Type B pancreatic cell (in vitro differentiated cells): ENCODE results near the gene ATP2B2. TPM values are rescaled to one million over a fixed set of nuclear protein-coding genes. Genes with fewer than 3 reads are reported as not detected.
"Not testable (repeated sequence)": the region's sequence is repeated elsewhere in the genome, so short reads cannot be mapped to it uniquely, and the experiment has no call there.

ENCODE experiments used
- DNase-seq: peaks from one replicate; pipeline ENCODE4 v3.0.0; 2021; ENCODE audit warnings: mixed read lengths; ENCODE audit not compliant: unreplicated experiment; ENCODE audit errors: extremely low spot score
- H3K27ac Mint-ChIP-seq: 2 replicates; pipeline ENCODE4 v1.8.0; 2021; ENCODE audit warnings: mild to moderate bottlenecking, mixed read lengths
- H3K27me3 Mint-ChIP-seq: 2 replicates; pipeline ENCODE4 v1.8.0; 2021; ENCODE audit warnings: mixed read lengths
- H3K36me3 Mint-ChIP-seq: 2 replicates; pipeline ENCODE4 v1.8.0; 2021; ENCODE audit warnings: mixed read lengths
- H3K4me1 Mint-ChIP-seq: one replicate; pipeline ENCODE4 v1.8.0; 2021; ENCODE audit warnings: mixed read lengths; ENCODE audit not compliant: unreplicated experiment
- H3K4me3 Mint-ChIP-seq: 2 replicates; pipeline ENCODE4 v1.8.0; 2021; ENCODE audit warnings: mild to moderate bottlenecking, mixed read lengths
- H3K9me3 Mint-ChIP-seq: 2 replicates; pipeline ENCODE4 v1.8.0; 2021; ENCODE audit warnings: mixed read lengths
- CTCF ChIP-seq: fragments of 200-600 bp; sonication (generic); conservative IDR thresholded peaks from 2 replicates; pipeline ENCODE4 v1.5.0; 2021; ENCODE audit warnings: antibody characterized with exemption, mild to moderate bottlenecking
- total RNA-seq: library from RNA; stranded (reverse); gene quantifications from 2 replicates; pipeline ENCODE4 v1.2.1, GENCODE V29; 2021; ENCODE audit warnings: low replicate concordance

Gene ATP2B2
- total RNA-seq, 1 donor from 2014 or later: 0.31 TPM

GRCh38 chr3:10300087-10300486 is 205.3 kb downstream of the ATP2B2 start:
- TF ChIP-seq CTCF: no peak
- Mint-ChIP-seq H3K9me3 (no peaks in the 10 kb centered on the region), H3K4me1 (no peaks in the 10 kb centered on the region), H3K4me3 (no peak overlapping the region), H3K27me3 (no peaks in the 10 kb centered on the region), H3K27ac (no peak overlapping the region), H3K36me3 (peaks cover 36% of the 10 kb centered on the region)
- DNase-seq: no peak

DNA sequence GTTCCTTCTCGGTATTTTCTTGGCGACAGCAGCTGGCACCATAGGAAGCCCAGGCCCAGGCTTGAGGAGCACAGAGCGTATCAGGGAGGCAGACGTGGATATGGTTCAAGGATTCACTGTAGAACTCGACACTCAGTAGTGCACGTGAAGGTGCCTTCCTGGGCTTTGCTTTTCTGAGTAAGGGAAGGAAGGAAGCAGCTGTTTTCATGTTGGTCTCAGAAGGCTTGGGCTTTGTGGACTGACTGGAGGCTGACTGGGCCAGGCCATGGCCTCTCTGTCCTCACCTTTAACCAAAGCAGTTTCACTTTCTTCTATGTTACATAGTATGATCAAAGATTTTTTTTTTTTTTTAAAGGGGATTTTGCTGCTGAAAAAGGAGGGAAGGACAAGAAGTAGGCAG is 205.7 kb downstream of the ATP2B2 start:
- H3K4me1 Mint-ChIP-seq: no peaks in the 10 kb centered on the region
- H3K9me3 Mint-ChIP-seq: no peaks in the 10 kb centered on the region
- H3K27me3 Mint-ChIP-seq: no peaks in the 10 kb centered on the region
- no peak overlapping the region for H3K4me3 Mint-ChIP-seq
- peaks cover 38% of the 10 kb centered on the region for H3K36me3 Mint-ChIP-seq
- no peak for TF ChIP-seq CTCF
- DNase-seq: no peak
- H3K27ac Mint-ChIP-seq: no peak overlapping the region

DNA sequence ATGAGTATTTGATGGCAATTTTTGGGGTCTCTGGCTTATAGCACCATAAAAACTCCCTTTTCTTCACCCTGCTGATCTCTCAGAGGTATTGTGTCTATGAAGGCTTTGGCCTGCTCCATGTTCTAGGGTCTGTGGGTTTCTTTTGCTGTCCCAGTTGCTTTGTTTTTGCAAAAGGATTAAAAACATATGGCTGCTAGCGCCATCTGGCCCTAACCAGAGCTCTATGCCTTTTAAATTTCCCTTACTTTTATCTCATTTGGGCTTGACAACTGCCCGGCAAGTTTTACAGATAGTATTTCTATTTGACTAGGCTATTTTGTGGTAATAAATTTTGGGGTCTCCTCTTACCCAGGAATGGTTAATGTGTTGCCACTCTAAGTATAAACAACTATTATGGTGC is 206.2 kb downstream of the ATP2B2 start:
- Mint-ChIP-seq H3K9me3 (no peaks in the 10 kb centered on the region), H3K4me3 (no peak overlapping the region), H3K27me3 (no peaks in the 10 kb centered on the region), H3K4me1 (no peaks in the 10 kb centered on the region), H3K27ac (no peak overlapping the region), H3K36me3 (peaks cover 38% of the 10 kb centered on the region)
- no peak for DNase-seq
- no peak for TF ChIP-seq CTCF

GRCh38 chr3:10298064-10298463 is 207.3 kb downstream of the ATP2B2 start:
- not testable (repeated sequence) for H3K9me3 Mint-ChIP-seq, H3K4me3 Mint-ChIP-seq, H3K27ac Mint-ChIP-seq, H3K27me3 Mint-ChIP-seq, H3K4me1 Mint-ChIP-seq, DNase-seq
- H3K36me3 Mint-ChIP-seq: peaks cover 34% of the 10 kb centered on the region

- H3K4me3 Mint-ChIP-seq: no peak overlapping the region
- DNase-seq: no peak
- H3K27me3 Mint-ChIP-seq: no peaks in the 10 kb centered on the region
- H3K36me3 Mint-ChIP-seq: peaks cover 15% of the 10 kb centered on the region
- H3K9me3 Mint-ChIP-seq: no peaks in the 10 kb centered on the region
- H3K4me1 Mint-ChIP-seq: no peaks in the 10 kb centered on the region
- no peak for TF ChIP-seq CTCF
- H3K27ac Mint-ChIP-seq: no peak overlapping the region
Observed at GRCh38 chr3:10294030-10294586, 211.3 kb downstream of the ATP2B2 start.

DNA sequence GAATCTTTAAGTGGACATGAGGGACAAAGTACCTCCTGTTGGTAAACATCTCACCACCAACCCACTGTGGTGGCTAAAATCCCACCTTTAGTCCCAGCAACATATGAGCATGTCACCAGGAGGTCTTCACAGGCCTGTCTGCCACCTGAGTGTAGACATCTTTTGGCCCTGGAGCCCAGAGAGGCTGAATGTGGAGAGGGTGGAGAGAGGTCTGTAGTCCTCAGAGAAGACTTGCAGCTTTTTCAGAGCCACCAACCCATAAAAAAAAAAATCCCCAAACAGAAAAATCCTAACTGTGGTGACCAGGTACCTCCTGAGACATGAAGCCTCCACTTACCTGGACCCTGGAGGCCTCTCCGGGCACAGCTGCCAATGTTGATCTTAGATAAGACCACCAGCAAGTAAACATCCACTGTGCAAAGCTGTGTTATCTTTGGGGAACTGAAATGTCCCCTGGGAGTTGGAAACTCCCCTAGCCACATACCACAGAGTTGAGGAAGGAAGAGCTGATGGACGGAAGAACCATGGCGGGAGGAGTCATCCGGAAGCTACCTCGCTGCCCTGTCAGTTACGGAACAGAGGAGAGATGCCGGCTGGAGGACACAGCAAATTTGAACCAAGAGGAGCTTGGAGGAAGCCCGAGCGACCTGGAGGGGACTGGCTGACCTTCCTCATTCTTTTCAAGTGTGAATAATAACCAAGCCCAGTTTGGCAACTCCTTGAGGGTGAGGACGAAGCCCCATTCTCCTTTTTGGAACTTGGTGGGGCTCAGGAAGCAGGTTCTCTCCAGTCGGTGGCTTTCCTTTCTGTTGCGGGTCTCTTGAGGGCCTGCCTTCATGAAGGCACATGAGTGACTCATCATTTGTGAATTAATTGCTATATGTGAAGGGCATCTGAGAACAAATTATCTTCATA is 212.6 kb downstream of the ATP2B2 start, which contains the start of gene GHRL:
Gene GHRL, minus strand, starts transcription at position 443 of the 915 bp plus-strand sequence. CDS start 2,767 bp downstream, outside the sequence.
- no peak for DNase-seq
- peaks cover 13% of the 10 kb centered on the region for H3K36me3 Mint-ChIP-seq
- H3K4me1 Mint-ChIP-seq: no peaks in the 10 kb centered on the region
- no peaks in the 10 kb centered on the region for H3K27me3 Mint-ChIP-seq
- peak within 1 kb of the TSS; percentile 29 for H3K27ac Mint-ChIP-seq
- H3K4me3 Mint-ChIP-seq: no peak within 1 kb of the TSS
- no peak for TF ChIP-seq CTCF
- no peaks in the 10 kb centered on the region for H3K9me3 Mint-ChIP-seq
